GM18907 (cell line): ENCODE measurements around the gene UNC13D.
"Not testable (repeated sequence)": the region's sequence is repeated elsewhere in the genome, so short reads cannot be mapped to it uniquely, and the experiment has no call there.

ENCODE experiments used
- ATAC-seq: cut with Tn5 transposase; IDR thresholded peaks from one replicate; pipeline ENCODE4 v1.9.1; 2021; ENCODE audit warnings: mild to moderate bottlenecking, moderate library complexity; ENCODE audit not compliant: unreplicated experiment

UNC13D gene

DNA sequence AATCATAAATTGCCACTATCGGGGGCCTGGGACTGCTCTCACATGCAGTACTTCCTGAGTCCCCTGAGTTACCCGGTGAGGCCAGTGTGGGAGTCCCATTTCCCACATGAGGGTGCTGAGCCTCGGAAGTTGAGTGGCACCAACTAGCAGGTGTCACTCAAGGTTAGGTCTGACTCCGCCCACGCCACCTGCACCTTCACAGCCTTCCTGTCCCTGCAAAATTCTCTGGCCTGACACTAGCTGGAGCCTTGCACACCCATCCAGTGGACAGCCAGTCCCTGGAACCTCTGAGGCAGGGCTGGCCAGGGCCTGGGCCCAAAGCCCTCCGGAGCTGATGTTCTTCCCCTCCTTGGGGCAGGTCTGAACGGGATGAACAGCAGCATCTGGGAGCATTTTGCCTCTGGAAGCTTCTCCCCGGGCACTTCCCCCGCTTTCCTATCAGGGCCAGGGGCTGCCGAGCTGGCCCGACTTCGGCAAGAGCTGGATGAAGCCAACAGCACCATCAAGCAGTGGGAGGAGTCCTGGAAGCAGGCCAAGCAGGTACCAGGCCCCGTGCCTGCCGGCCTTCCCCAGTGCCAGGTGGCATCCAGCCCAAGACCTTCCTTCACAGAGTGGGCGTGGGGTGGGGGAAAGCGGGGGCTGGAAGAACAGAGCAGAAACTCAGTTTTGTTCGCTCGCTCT is 21.9 kb downstream of the UNC13D start:
- no peak for ATAC-seq

DNA sequence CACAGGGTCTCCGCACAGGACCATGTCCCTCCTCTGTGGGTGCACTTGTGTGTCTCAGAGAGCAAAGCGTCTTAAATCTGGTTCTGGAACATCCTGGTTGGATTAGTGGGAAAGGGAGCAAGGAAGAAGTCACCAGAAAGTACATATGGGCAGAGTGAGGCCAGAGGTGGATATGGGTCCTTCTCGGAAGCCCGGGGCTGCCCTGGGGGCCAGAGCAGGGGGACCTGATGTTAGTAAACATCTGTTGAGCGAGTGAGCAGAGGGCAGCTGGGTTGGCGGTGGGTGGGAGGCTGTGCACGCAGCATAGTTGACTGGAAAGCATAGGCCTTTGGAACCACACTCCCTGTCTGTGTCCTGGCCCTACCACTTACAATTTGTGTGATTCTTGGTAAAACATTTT is 22.7 kb downstream of the UNC13D start:
- ATAC-seq: no peak

DNA sequence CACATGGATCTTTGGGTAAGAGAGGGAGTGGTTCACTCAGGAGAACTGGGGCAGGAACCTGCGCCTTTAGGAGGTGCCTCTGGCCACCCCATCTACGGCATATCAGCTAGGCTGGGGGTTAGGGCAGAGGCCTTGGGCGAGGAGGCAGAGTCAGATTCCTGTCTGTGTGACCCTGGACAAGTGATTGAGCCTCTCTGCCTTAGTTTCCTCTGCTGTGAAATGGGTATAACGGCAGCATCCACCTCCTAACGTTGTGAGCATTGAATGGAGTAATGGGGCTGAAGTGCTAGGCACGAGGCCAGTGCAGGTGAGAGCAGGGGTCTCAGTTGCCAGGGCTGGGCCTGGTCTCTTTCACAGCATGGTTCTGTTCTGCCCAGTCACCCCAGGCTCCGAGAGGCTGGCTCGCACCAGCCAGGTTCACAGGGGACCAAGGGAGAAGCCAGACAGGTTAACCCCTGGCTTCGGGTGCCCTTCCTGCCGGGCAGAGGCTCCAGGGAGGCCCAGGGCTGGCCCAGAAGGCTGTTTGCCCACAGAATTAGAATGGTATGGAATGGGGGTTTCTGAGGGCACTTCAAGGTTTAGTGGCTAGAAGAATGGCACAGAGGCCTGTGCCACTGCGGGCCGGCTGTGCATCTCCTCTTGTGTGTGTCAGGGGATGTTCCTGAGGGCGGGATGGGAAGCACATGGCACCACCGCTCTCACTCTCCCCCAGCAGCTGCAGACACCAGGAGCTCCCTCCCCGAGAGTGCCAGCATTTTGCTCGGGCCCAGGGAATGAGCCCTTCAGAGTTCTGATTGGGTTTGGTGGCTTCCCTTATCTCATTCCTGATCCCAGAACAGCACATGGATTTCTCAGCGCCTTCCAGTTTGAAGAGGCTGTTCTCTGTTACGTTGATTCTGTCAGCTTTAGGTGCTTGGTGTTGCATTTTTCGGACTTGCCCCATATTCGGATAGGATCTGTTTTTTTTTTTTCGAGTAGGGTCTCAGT is 23.8 kb downstream of the UNC13D start:
- no peak for ATAC-seq

DNA sequence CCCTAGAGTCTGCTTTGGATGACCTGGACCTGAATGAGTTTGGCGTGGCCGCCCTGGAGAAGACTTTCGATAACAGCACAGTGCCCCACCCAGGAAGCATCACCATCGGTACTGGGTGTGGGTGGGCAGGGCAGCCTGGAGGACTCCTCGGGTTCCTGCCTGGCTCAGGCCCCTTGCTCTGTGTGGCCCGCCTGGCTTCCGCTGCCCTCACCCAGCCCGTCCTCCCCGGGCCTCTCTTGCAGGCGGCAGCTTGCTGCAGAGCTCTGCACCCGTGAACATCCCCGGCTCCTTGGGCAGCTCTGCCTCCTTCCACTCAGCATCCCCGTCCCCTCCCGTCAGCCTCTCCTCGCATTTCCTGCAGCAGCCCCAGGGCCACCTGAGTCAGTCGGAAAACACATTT is 24.5 kb downstream of the UNC13D start:
- ATAC-seq: no peak

DNA sequence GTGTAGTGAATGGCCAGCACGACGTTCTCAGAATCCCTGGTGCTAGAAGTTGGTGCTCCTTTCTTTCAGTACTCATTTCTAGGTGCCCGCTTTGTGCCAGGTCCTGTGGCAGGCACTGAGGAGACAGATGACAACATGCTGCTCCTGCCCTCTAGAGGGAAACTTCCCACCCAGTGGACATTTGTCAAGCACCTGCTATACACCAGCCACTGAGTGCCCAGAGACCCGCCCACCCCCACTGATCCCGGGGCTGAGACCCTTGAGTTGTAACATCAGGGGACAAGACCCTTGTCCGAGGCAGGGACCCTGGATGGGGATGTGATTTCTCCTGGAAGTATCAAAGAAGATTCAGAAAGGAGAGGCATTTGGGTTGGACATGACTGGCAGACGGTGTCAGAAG is 25.1 kb downstream of the UNC13D start:
- no peak for ATAC-seq

DNA sequence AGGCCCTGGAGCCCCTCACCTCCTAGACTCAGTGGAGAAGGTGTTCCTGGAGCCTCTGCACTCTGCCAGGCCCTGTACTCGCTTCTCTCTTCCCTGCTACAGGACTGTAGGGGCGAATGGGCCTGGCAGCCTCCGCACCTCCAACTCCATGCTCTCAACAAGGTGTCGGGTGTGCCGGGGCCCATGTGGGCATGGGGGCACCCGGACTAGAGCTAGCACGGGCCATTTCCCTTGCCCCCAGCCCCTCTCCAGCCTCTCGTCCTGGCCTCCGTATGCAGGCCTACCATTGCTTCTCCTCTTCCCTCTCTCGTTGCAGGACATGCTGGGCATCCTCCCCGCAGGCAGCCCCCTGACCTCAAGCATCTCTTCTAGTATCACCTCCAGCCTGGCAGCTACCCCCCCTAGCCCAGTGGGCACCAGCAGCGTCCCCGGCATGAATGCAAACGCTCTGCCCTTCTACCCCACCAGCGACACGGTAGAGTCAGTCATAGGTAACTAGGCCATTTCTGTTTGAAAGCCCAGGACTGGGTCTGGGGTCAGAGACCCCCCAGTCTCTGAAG is 25.8 kb downstream of the UNC13D start:
- no peak for ATAC-seq

DNA sequence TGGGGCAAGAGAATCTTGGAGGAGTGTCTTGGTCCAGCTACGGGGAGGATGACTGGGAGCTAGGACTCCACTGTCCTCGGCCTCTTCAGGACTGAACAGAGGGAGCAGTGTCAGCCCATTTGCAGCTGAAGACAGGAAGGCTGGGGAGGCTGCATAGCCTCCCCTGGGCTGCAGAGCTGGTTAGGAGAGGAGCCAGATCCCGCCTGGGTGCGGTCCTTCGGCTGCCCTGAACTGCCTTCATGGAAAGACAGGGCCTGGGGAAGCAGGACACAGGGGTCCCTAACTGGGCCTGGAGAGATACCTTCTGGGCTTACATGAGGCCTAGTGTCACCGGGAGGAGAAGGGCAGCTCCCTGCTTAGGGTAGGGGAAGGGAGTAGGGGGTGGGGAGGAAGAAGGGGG is 26.6 kb downstream of the UNC13D start:
- no peak for ATAC-seq

DNA sequence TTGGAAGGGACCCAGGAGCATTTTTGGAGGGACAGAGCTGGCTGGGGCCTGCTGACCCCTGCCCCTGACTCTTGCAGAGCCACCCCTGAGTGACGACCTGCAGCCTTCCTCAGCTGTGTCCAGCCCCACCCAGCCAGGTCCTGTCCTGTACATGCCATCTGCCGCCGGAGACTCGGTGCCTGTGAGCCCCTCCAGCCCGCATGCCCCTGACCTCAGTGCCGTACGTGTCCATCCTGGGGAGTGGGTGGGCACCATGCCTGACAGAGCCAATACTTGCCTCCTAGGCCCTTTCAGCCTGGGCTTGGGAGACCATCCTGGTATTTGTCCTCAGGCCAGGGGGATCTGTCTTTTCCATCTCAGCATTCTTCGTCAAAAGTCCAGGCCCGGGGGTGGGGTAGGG is 27.5 kb downstream of the UNC13D start:
- no peak for ATAC-seq

DNA sequence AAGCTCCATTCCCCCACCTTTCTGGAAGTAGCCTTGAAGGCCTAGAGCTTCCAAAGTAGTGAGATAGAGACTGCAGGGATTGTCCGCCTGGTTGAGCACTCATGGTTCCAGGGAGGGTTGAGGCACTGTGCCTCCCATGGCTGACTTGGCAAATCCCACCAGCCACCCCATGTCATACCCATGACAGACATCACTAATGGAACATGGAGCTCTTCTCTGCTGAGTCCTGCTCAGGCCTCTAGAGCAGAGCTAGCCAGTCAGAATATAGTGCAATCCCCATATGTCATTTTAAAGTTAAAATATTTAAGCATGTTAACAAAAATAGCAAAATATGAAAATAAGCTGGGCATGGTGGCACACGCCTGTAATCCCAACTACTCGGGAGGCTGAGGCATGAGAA is 28.8 kb downstream of the UNC13D start:
- no peak for ATAC-seq

DNA sequence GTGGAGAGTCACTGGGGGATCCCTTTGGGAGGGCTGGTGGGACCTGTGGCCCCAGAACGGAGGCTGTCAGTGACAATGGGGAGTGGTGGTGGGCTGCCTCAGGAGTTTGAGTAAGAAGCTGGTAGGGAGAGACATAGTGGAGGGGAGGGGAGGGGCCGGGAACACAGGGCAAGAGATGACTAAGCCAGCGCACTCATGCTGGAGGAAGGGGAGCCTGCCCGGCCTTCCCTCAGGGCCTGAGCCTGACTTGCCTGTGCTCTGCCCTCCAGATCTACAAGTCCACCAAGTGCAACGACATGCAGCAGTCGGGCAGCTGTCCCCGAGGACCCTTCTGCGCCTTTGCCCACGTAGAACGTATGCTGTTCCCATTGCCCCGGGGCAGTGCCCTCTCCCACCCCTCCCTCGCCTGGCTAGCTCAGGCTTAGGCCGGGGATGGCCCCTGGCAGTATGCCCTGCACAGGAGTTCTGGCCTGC is 29.3 kb downstream of the UNC13D start:
- ATAC-seq: no peak

DNA sequence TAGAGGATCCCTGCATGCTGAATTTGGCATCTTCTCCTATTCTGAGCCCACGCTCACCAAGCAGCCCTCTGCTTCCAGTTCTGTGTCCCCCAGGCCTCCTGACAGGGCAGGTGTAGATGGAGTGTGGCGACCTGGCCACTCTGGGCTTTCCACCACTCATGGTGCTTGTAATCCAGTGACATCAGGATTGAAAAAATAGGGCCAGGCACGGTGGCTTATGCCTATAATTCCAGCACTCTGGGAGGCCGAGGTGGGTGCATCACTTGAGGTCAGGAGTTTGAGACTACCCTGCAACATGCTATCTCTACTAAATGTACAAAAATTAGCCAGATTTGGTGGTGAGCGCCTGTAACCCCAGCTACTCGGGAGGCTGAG is 30.2 kb downstream of the UNC13D start:
- no peak for ATAC-seq

DNA sequence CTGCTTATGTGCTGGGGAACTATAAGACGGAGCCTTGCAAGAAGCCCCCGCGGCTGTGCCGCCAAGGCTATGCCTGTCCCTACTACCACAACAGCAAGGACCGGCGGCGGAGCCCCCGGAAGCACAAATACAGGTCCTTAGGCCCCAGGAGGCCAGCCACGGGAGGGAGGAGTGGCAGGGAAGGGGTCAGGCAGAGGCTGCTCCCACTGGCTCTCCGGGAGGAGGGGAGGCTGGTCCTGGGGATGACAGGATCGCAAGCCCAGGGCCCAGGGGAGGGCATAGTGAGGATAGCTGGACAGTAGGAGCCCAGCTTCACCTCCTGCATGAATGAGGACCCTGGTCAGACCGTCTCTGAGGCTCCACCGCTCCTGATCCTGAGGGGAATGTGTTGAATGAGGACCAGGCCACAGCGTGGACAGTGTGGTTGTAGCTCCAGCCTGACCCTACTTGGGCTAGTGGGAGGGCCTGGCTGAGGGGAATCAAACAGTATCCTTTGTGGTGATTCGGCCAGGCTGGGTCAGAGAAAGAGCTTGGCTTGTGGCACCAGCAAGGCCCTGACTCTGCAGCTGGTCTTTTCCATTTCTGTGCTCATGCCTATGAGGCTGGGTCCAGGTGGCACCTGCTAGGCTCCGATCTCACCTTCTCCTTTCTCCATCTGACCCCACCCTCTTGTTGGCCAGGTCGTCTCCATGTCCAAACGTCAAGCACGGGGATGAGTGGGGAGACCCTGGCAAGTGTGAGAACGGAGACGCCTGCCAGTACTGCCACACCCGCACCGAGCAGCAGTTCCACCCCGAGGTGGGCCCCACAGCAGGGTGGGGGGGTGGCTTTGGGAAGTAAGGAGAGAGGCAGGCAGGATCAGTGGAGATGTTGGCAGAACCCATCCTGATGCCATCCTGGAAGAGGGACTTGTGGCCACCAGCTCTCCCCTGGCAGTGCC is 30.9 kb downstream of the UNC13D start:
- ATAC-seq: no peak

DNA sequence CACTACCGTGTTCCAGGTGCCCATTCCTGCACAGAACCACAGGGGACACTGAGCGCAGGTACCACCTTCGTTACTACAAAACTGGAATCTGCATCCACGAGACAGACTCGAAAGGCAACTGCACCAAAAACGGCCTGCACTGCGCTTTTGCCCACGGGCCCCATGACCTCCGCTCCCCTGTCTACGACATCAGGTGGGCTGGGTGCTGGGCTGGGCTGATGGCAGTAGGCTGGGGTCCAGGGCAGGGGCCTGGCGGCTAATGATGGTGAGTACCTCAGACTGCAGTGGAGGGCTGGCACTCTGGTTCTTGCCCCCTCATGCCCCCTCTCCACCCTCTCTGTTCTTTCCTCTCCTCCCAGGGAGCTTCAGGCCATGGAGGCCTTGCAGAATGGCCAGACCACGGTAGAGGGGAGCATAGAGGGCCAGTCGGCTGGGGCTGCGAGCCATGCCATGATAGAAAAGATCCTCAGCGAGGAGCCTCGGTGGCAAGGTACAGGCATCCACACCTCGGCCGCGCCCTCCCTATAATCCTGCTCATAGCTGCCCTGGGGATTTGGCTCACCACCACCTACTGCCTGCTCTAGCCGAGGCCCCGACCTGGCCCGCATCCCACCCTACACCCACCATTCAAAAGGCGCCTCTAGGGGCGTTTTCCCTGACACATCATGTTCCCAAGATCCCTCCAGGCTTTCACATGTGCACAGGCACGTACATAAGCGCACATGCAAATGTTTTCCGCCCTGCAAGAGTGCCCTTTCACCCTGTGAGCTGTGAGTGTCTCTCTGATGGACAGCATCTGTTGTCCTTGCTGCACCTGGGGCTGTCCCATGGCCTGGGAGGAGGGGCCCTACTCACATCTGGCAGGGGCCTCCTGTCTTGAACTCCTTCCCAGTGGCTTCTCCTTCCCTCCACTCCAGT is 31.8 kb downstream of the UNC13D start:
- ATAC-seq: no peak

DNA sequence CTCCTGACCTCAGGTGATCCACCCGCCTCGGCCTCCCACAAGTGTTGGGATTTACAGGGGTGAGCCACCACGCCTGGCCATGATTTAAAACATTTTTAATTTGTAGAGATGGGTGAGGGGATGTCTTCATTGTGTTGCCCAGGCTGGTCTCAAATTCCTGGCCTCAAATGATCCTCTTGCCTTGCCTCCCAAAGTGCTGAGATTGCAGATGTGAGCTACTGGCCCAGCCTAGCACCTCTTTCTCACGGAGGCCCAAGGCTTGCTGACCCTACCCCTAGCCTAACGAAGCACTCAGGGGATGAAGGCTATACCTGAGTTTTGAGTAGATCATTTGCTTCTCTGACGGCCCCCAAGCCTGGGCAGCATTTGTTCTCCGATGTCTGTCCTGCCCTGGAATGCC is 33.0 kb downstream of the UNC13D start:
- ATAC-seq: no peak

DNA sequence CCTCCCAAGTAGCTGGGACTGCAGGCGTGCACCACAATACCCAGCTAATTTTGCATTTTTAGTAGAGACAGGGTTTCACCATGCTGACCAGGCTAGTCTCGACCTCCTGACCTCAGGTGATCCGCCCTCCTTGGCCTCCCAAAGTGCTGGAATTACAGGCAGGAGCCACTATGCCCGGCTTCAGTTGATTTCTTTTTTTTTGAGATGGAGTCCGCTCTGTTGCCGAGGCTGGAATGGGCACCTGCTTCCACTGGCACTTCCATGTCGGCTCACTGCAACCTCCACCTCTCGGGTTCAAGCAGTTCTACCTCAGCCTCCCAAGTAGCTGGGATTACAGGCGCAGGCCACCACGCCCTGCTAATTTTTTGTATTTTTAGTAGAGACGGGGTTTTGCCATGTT is 33.4 kb downstream of the UNC13D start:
- ATAC-seq: not testable (repeated sequence)

DNA sequence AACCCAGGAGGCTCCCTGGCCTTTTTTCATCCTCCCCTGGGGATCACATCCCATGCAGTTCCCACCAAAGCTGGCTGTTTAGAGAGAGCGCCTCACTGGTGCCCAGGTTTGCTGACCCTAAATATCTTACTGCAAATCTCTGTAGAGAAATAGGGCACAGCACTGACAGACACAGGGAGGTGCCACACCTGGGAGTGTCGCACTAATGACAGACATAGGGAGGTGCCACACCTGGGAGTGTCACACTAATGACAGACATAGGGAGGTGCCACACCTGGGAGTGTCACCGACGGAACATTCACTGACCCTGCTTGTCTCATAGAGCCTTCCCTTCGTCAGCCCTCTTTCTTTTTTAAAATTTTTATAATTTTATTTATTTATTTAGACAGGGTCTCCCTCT is 34.0 kb downstream of the UNC13D start:
- ATAC-seq: no peak

DNA sequence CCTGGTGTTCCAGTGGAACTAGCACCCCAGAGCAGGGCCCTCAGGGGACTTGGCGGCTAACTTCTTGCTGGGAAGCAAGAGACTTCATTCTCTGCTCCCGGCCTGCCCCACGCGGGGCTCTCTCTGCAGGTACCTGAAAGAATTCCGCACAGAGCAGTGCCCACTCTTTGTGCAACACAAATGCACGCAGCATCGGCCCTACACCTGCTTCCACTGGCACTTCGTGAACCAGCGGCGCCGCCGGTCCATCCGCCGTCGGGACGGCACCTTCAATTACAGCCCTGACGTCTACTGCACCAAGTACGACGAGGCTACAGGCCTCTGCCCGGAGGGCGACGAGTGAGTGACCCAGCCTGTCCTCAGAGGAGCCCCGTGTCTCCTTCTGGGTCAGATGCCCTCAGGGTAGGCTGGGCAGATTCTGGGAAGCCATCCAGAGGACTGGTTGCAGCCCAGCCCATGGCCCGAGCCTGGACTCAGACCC is 34.5 kb downstream of the UNC13D start:
- no peak for ATAC-seq

DNA sequence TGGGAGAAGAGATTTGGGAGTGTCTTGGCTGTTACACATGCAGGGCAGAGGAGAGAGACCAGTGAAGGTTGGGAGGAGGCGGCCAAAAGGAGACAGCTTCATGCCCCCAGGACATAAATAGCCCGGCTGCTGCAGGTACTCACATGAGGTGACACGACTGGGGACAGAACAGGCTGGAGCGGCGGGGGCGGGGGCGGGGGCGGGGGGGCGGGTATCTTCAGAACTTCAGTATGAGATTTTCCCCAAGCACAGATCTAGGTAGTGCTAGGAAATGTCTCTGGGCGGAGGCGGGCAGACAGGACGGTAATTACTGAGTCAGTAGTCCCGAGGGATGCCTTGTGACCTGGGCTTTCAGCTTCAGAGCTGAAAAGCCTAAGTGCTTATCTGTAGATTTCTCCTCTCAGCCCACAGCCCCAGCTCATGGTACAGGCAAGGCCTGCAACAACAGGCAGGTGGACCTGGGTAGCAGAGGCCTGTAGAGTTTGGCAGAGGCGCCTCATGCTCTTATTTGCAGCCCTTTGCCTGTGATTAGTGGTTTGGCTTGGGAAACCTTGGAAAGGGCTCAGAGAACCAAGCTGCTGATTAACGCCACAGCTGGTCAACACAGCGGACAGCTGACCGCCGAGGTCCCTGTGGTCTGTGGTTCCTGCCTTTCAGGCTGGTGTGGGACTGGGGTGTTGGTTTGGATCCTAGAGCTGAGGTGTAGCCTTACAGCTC is 35.1 kb downstream of the UNC13D start:
- peak; percentile 57 for ATAC-seq

DNA sequence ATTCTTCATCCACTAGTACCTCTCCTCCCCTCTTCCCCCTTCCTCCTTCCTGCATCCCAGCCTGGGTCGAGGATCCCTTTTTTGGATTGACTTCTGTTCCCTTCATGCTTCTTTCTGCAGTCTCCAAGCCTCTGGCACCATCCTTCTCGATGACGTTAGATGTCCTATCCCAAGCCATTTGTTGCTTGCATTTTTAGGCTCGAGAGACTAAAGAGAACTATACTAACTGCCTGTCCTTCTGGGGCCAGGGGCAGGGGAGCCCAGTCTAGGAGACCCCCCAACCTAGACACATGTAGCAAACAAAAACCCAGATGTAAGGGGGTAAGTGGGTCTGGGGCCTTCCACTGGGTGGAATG is 35.7 kb downstream of the UNC13D start:
- ATAC-seq: no peak
